ENCODE measurements around the gene TSPAN8. TPM values are rescaled to one million over a fixed set of nuclear protein-coding genes. Genes with fewer than 3 reads are reported as not detected.

Gene TSPAN8
- total and polyA plus RNA-seq, 4 donors: 5.0 to 18.6 (median 9.4) TPM

DNA sequence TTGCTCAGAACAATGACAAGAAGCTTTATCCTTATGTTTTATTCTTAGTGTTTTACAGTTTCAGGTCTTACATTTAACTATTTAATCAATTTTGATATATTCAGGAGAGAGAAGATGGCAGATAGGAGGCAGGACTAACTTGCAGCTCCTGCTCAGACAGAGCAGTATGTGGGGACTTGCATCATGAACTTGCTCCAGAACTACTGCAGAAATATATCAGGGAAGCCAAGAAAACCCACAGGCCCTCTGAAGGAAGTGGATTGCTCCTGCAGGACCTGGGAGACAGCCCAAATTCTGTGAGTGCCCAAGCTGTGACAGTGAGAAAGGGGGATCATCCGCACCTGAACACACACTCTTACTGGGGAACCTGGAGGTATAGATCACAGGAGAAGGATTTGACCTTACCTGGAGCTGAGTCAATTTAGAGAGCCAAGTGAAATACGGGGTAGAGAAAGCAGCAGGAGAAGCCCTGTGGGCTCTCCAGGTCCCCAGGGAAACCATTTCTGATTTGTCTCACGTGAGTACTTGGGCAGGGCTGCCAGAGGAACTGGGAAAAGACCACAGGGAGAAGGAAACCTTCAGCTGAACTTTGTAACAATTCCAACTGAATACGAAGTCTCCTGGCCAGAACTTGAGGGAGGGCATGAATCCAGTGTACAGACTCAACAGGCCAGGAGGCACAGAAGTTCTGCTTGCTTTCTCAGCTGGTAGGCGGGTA lies 28.9 kb upstream of the TSPAN8 start:
- Histone ChIP-seq H3K4me3 (no peak overlapping the region), H3K27me3 (ENCODE audit: control insufficient read depth in 3 of 3, insufficient read depth in 3 of 3, low read length in 2 of 3) (no peaks in the 10 kb centered on the region), H3K27ac (ENCODE audit: low read depth in 1 of 2, low read length in 1 of 2) (no peak overlapping the region), H3K9ac (ENCODE audit: insufficient read depth in 1 of 2, low read length in 2 of 2) (no peak overlapping the region), H3K9me3 (ENCODE audit: control insufficient read depth in 4 of 4, insufficient read depth in 3 of 4, low read length in 3 of 4) (peaks cover 0 to 3% (median 1%) of the 10 kb centered on the region in 4 donors), H3K4me1 (ENCODE audit: control insufficient read depth in 5 of 5, insufficient read depth in 5 of 5, low read length in 5 of 5) (peaks cover 0 to 2% (median 0%) of the 10 kb centered on the region in 5 donors), H3K36me3 (ENCODE audit: control insufficient read depth in 4 of 4, insufficient read depth in 4 of 4, low read length in 4 of 4) (no peaks in the 10 kb centered on the region)
- TF ChIP-seq, protein P1, sequence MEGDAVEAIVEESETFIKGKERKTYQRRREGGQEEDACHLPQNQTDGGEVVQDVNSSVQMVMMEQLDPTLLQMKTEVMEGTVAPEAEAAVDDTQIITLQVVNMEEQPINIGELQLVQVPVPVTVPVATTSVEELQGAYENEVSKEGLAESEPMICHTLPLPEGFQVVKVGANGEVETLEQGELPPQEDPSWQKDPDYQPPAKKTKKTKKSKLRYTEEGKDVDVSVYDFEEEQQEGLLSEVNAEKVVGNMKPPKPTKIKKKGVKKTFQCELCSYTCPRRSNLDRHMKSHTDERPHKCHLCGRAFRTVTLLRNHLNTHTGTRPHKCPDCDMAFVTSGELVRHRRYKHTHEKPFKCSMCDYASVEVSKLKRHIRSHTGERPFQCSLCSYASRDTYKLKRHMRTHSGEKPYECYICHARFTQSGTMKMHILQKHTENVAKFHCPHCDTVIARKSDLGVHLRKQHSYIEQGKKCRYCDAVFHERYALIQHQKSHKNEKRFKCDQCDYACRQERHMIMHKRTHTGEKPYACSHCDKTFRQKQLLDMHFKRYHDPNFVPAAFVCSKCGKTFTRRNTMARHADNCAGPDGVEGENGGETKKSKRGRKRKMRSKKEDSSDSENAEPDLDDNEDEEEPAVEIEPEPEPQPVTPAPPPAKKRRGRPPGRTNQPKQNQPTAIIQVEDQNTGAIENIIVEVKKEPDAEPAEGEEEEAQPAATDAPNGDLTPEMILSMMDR (IDR thresholded peaks at IDR 0.05; ENCODE audit: control extremely low read depth, extremely low read depth): no peak
- no peak for DNase-seq
- no peak for ATAC-seq (ENCODE audit: insufficient read depth, low FRiP score)
- WGBS, 2 donors: 85 to 89% methylated on average over 5 of the region's 5 CpGs

DNA sequence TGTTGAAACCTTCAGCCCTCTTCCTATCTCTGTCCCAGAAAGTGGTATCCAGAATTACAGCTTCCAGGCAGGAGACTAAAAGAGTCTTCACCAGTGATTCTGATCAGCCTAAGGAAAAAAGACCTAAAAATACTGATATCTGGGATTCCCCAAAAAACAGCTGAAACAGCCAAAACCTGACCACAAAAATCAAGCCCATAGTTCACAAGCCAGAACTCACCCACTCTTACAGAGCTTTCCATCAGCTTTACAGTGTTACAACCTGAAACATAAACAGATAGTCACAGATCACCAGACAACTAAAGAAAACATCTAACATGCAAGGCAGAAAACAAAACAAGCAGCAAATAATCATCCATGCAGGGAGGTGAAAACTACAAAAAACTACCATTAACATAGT lies 26.0 kb upstream of the TSPAN8 start:
- no peak overlapping the region for H3K9ac ChIP-seq (ENCODE audit: insufficient read depth in 1 of 2, low read length in 2 of 2)
- DNase-seq (no peak), ATAC-seq (ENCODE audit: insufficient read depth, low FRiP score) (no peak)
- no peaks in the 10 kb centered on the region for H3K4me1 ChIP-seq (ENCODE audit: control insufficient read depth in 5 of 5, insufficient read depth in 5 of 5, low read length in 5 of 5)
- peaks cover 0 to 3% (median 1%) of the 10 kb centered on the region in 4 donors for H3K9me3 ChIP-seq (ENCODE audit: control insufficient read depth in 4 of 4, insufficient read depth in 3 of 4, low read length in 3 of 4)
- no peak overlapping the region for H3K27ac ChIP-seq (ENCODE audit: low read depth in 1 of 2, low read length in 1 of 2)
- H3K36me3 ChIP-seq (ENCODE audit: control insufficient read depth in 4 of 4, insufficient read depth in 4 of 4, low read length in 4 of 4): no peaks in the 10 kb centered on the region
- no peak overlapping the region for H3K4me3 ChIP-seq
- no peaks in the 10 kb centered on the region for H3K27me3 ChIP-seq (ENCODE audit: control insufficient read depth in 3 of 3, insufficient read depth in 3 of 3, low read length in 2 of 3)
- TF ChIP-seq, protein P1 (IDR thresholded peaks at IDR 0.05; ENCODE audit: control extremely low read depth, extremely low read depth): no peak

DNA sequence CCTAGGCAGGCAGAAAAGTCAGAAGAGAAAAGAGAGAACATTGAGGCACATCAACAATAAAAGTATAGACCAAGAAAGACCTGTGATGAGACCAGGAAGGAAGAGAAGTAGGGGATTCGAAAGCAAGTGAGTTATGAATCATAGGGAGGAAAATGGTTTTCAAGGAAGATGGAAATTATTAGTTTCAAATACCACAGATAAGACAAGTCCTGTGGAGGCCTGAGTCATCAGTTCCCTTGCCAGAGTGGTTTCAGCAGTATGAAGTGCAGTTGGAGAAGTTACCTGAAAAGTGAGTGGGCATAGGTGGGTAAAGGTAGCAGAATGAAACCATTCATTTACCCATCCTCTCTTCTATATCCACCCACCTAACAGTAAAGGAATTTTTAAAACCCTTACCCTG lies 25.2 kb upstream of the TSPAN8 start:
- Histone ChIP-seq H3K9me3 (ENCODE audit: control insufficient read depth in 4 of 4, insufficient read depth in 3 of 4, low read length in 3 of 4) (peaks cover 0 to 2% (median 0%) of the 10 kb centered on the region in 4 donors), H3K27me3 (ENCODE audit: control insufficient read depth in 3 of 3, insufficient read depth in 3 of 3, low read length in 2 of 3) (no peaks in the 10 kb centered on the region), H3K4me1 (ENCODE audit: control insufficient read depth in 5 of 5, insufficient read depth in 5 of 5, low read length in 5 of 5) (no peaks in the 10 kb centered on the region), H3K4me3 (no peak overlapping the region), H3K36me3 (ENCODE audit: control insufficient read depth in 4 of 4, insufficient read depth in 4 of 4, low read length in 4 of 4) (no peaks in the 10 kb centered on the region), H3K27ac (ENCODE audit: low read depth in 1 of 2, low read length in 1 of 2) (no peak overlapping the region), H3K9ac (ENCODE audit: insufficient read depth in 1 of 2, low read length in 2 of 2) (no peak overlapping the region)
- DNase-seq (no peak), ATAC-seq (ENCODE audit: insufficient read depth, low FRiP score) (no peak)
- TF ChIP-seq, protein P1 (IDR thresholded peaks at IDR 0.05; ENCODE audit: control extremely low read depth, extremely low read depth): no peak
- 46 to 67% methylated on average over 1 of the region's 1 CpG for WGBS, 2 donors

DNA sequence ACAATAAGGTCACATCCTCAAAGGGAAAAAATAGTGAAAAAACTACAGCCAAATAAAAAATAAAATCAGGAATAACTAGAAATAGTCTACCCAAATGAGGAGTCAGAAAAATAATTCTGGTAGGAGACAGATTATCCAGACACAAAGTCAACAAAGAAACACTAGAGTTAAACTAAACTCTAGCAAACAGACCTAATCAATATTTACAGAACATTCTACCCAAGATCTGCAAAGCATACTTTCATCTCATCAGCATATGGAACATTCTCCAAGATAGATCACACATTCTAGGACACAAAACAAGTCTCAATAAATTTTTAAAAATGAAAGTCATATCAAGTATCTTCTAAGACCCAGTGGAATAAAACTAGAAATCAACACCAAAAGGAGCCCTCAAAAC lies 20.4 kb upstream of the TSPAN8 start:
- H3K9ac ChIP-seq (ENCODE audit: insufficient read depth in 1 of 2, low read length in 2 of 2): no peak overlapping the region
- H3K36me3 ChIP-seq (ENCODE audit: control insufficient read depth in 4 of 4, insufficient read depth in 4 of 4, low read length in 4 of 4): no peaks in the 10 kb centered on the region
- ATAC-seq (ENCODE audit: insufficient read depth, low FRiP score): no peak
- no peaks in the 10 kb centered on the region for H3K4me1 ChIP-seq (ENCODE audit: control insufficient read depth in 5 of 5, insufficient read depth in 5 of 5, low read length in 5 of 5)
- TF ChIP-seq, protein P1 (IDR thresholded peaks at IDR 0.05; ENCODE audit: control extremely low read depth, extremely low read depth): no peak
- H3K4me3 ChIP-seq: no peak overlapping the region
- DNase-seq: no peak
- H3K27me3 ChIP-seq (ENCODE audit: control insufficient read depth in 3 of 3, insufficient read depth in 3 of 3, low read length in 2 of 3): no peaks in the 10 kb centered on the region
- H3K9me3 ChIP-seq (ENCODE audit: control insufficient read depth in 4 of 4, insufficient read depth in 3 of 4, low read length in 3 of 4): peaks cover 0 to 2% (median 0%) of the 10 kb centered on the region in 4 donors
- H3K27ac ChIP-seq (ENCODE audit: low read depth in 1 of 2, low read length in 1 of 2): no peak overlapping the region

Data from lung (tissue), 12 donors.